ENCODE data around the gene OSR1.
"Not testable (repeated sequence)": the region's sequence is repeated elsewhere in the genome, so short reads cannot be mapped to it uniquely, and the experiment has no call there.

The OSR1 gene

GRCh38 chr2:19336781-19337180, 21.6 kb downstream of the OSR1 start:
- DNase-seq (ENCODE audit: low read depth in 1 of 2, low spot score in 1 of 2) = no peak

GRCh38 chr2:19332503-19332902, 25.9 kb downstream of the OSR1 start:
- no peak for DNase-seq (ENCODE audit: low read depth in 1 of 2, low spot score in 1 of 2)

GRCh38 chr2:19331450-19331849, 27.0 kb downstream of the OSR1 start:
- DNase-seq (ENCODE audit: low read depth in 1 of 2, low spot score in 1 of 2) = no peak

GRCh38 chr2:19330436-19330835, 28.0 kb downstream of the OSR1 start:
- DNase-seq (ENCODE audit: low read depth in 1 of 2, low spot score in 1 of 2) = no peak

GRCh38 chr2:19329445-19329844, 29.0 kb downstream of the OSR1 start:
- DNase-seq (ENCODE audit: low read depth in 1 of 2, low spot score in 1 of 2) = no peak

- DNase-seq (ENCODE audit: low read depth in 1 of 2, low spot score in 1 of 2) = no peak
Observed at GRCh38 chr2:19327496-19327895, 30.9 kb downstream of the OSR1 start.

- DNase-seq (ENCODE audit: low read depth in 1 of 2, low spot score in 1 of 2) = no peak
Observed at GRCh38 chr2:19321946-19322345, 36.5 kb downstream of the OSR1 start.

- no peak for DNase-seq (ENCODE audit: low read depth in 1 of 2, low spot score in 1 of 2)
Observed at GRCh38 chr2:19320813-19321212, 37.6 kb downstream of the OSR1 start.

- DNase-seq (ENCODE audit: low read depth in 1 of 2, low spot score in 1 of 2) = no peak
Observed at GRCh38 chr2:19319698-19320097, 38.7 kb downstream of the OSR1 start.

- no peak for DNase-seq (ENCODE audit: low read depth in 1 of 2, low spot score in 1 of 2)
Observed at GRCh38 chr2:19319064-19319463, 39.4 kb downstream of the OSR1 start.

- DNase-seq (ENCODE audit: low read depth in 1 of 2, low spot score in 1 of 2) = no peak
Observed at GRCh38 chr2:19313553-19313952, 44.9 kb downstream of the OSR1 start.

- no peak for DNase-seq (ENCODE audit: low read depth in 1 of 2, low spot score in 1 of 2)
Observed at GRCh38 chr2:19312949-19313348, 45.5 kb downstream of the OSR1 start.

GRCh38 chr2:19306065-19306464, 52.4 kb downstream of the OSR1 start:
- DNase-seq (ENCODE audit: low read depth in 1 of 2, low spot score in 1 of 2) = not testable (repeated sequence)

- DNase-seq (ENCODE audit: low read depth in 1 of 2, low spot score in 1 of 2) = not testable (repeated sequence)
Observed at GRCh38 chr2:19305400-19306055, 52.9 kb downstream of the OSR1 start.

- DNase-seq (ENCODE audit: low read depth in 1 of 2, low spot score in 1 of 2) = no peak
Observed at GRCh38 chr2:19301706-19302105, 56.7 kb downstream of the OSR1 start.
